Tibial nerve (tissue), 4 donors: ENCODE measurements around the gene TMEM201.

Experiments used
- CTCF ChIP-seq, 5 experiments: fragments of 200-600 bp in 3 of 5; fragments of 450-650 bp in 2 of 5; sonication (generic) in 3 of 5; IDR thresholded peaks; one replicate each; pipeline ENCODE4 v1.5.1; 2016 to 2019; ENCODE audit warnings: antibody characterized with exemption in 5 of 5, mild to moderate bottlenecking in 3 of 5, moderate library complexity in 2 of 5
- EP300 ChIP-seq, 2 donors: sonication (generic); formaldehyde crosslinking; IDR thresholded peaks; one replicate each; pipeline ENCODE4 v1.6.1; 2017; ENCODE audit warnings: antibody characterized with exemption in 2 of 2, mild to moderate bottlenecking in 1 of 2
- POLR2A ChIP-seq, 2 donors: fragments of 450-650 bp; IDR thresholded peaks; one replicate each; pipeline ENCODE4 v1.6.1; 2017; ENCODE audit warnings: antibody characterized with exemption in 2 of 2, mild to moderate bottlenecking in 2 of 2, moderate library complexity in 2 of 2

- TF ChIP-seq CTCF (IDR thresholded peaks at IDR 0.05) (no peak), EP300 (IDR thresholded peaks at IDR 0.05) (no peak), POLR2A (IDR thresholded peaks at IDR 0.05) (no peak)
Observed at GRCh38 chr1:9648171-9648570, 59.5 kb downstream of the TMEM201 start.
